Panc1 (cell line): ENCODE data around the gene ZNF862. TPM values are rescaled to one million over a fixed set of nuclear protein-coding genes. Genes with fewer than 3 reads are reported as not detected.

Experiments
- ATAC-seq: fragments of 200-7000 bp; cut with Tn5 transposase; 2 replicates; pipeline ENCODE4 v1.9.1; 2020; ENCODE audit warnings: mild to moderate bottlenecking, moderate library complexity
- BruUV-seq: library from RNA; stranded (reverse); fragments of 400-500 nt; replicated peaks from 2 replicates; lab custom pipeline; 2021; lab: Mats Ljungman, UMichigan
- CTCF ChIA-PET: fragments of 300-600 bp; sonication (Branson Sonifier 250); formaldehyde crosslinking; loops from one replicate; lab custom pipeline; 2022; ENCODE audit warnings: antibody characterized with exemption; lab: Charles Lee
- POLR2A ChIA-PET: fragments of 300-600 bp; sonication (Branson Sonifier 250); formaldehyde crosslinking; loops from one replicate; lab custom pipeline; 2022; ENCODE audit warnings: antibody characterized with exemption; lab: Charles Lee
- DNase-seq: peaks from one replicate; pipeline ENCODE4 v3.0.0-alpha.2; 2010; ENCODE audit warnings: low read depth, low spot score
- H3K27ac ChIP-seq: 2 replicates; pipeline ENCODE4 v1.5.1; 2011; ENCODE audit warnings: mild to moderate bottlenecking, low read length, inconsistent platforms
- H3K27me3 ChIP-seq: fragments of 200-500 bp; sonication (Bioruptor generic); 2 replicates; pipeline ENCODE4 v1.6.0; 2014; ENCODE audit warnings: low read length, inconsistent platforms; ENCODE audit not compliant: control insufficient read depth, insufficient read depth
- H3K36me3 ChIP-seq: fragments of 200-500 bp; sonication (Bioruptor generic); 2 replicates; pipeline ENCODE4 v1.5.1; 2014; ENCODE audit warnings: inconsistent platforms, mild to moderate bottlenecking, low read length, moderate library complexity; ENCODE audit not compliant: control insufficient read depth, insufficient read depth
- H3K4me1 ChIP-seq: 2 replicates; pipeline ENCODE4 v1.5.1; 2011; ENCODE audit warnings: inconsistent platforms, mild to moderate bottlenecking, low read length, moderate library complexity; ENCODE audit not compliant: control insufficient read depth, insufficient read depth
- H3K4me3 ChIP-seq, 2 experiments: 2 replicates each; pipeline ENCODE4 v1.5.1; 2011 to 2012; ENCODE audit warnings: low read depth in 2 of 2, low read length in 2 of 2, mild to moderate bottlenecking in 2 of 2, inconsistent platforms in 1 of 2, moderate library complexity in 1 of 2
- H3K9me3 ChIP-seq: fragments of 200-500 bp; sonication (Bioruptor generic); 2 replicates; pipeline ENCODE4 v1.5.1; 2014; ENCODE audit warnings: low read depth, mild to moderate bottlenecking, inconsistent platforms, low read length, moderate library complexity; ENCODE audit not compliant: control insufficient read depth, insufficient read depth
- CTCF ChIP-seq: fragments of 450-650 bp; IDR thresholded peaks from 2 replicates; pipeline ENCODE4 v1.5.1; 2017; ENCODE audit warnings: mild to moderate bottlenecking
- POLR2AphosphoS5 ChIP-seq: IDR thresholded peaks from 2 replicates; pipeline ENCODE4 v1.6.1; 2012; ENCODE audit warnings: mild to moderate bottlenecking, low read depth, low read length, moderate library complexity
- REST ChIP-seq, 2 experiments: IDR thresholded peaks; 2 replicates each; pipeline ENCODE4 v1.6.1; 2011 to 2012; ENCODE audit warnings: low read depth in 2 of 2, control low read depth in 1 of 2, low read length in 1 of 2, mild to moderate bottlenecking in 1 of 2, moderate library complexity in 1 of 2; ENCODE audit not compliant: insufficient read depth in 1 of 2
- SIN3A ChIP-seq: IDR thresholded peaks from 2 replicates; pipeline ENCODE4 v1.6.1; 2012; ENCODE audit warnings: low read depth, mild to moderate bottlenecking, low read length, moderate library complexity, borderline replicate concordance; ENCODE audit not compliant: insufficient read depth
- TCF7L2 ChIP-seq: IDR thresholded peaks from 2 replicates; pipeline ENCODE4 v1.6.1; 2011; ENCODE audit warnings: mild to moderate bottlenecking, low read depth, low read length, inconsistent platforms
- in situ Hi-C: cut with HindIII; loops from 2 replicates; pipeline ENCODE4 v1.10.0; 2016; ENCODE audit warnings: low sequenced_read_pairs, low pct_unique_long_range_greater_than_20kb
- intact Hi-C: fragments of 100-400 bp; cut with micrococcal nuclease; formaldehyde crosslinking; loops from one replicate; pipeline ENCODE4 v1.10.0; 2022; ENCODE audit not compliant: unreplicated experiment
- total RNA-seq: library from RNA; stranded (reverse); gene quantifications from one replicate; pipeline ENCODE4 v1.2.1, GENCODE V29; 2021; ENCODE audit not compliant: unreplicated experiment

ZNF862 gene
- total RNA-seq, 1 experiment from 2014 or later: 6.8 TPM

- no peaks in the 10 kb centered on the region for H3K27me3 ChIP-seq
- H3K4me3 ChIP-seq: no peak overlapping the region
- no TSS peak for BruUV-seq
- no peaks in the 10 kb centered on the region for H3K9me3 ChIP-seq
- no peak overlapping the region for H3K27ac ChIP-seq
- CTCF ChIA-PET: no interaction called here
- POLR2A ChIA-PET: no interaction called here
- in situ Hi-C loops: no loop called here
- TF ChIP-seq CTCF (no peak), TCF7L2 (no peak), REST (IDR thresholded peaks at IDR 0.05; ENCODE audit: insufficient read depth in 1 of 2, low read depth in 2 of 2, low read length in 1 of 2) (no peak), POLR2AphosphoS5 (no peak), SIN3A (no peak)
- no peaks in the 10 kb centered on the region for H3K36me3 ChIP-seq
- intact Hi-C loops: no loop called here
- DNase-seq: no peak
- no peak for ATAC-seq
- no peaks in the 10 kb centered on the region for H3K4me1 ChIP-seq
These were observed 44.9 kb upstream of the ZNF862 start for GRCh38 chr7:149793261-149793660.

GRCh38 chr7:149794661-149795060 lies 43.5 kb upstream of the ZNF862 start:
- DNase-seq: no peak
- intact Hi-C loops (no loop called here), in situ Hi-C loops (no loop called here)
- H3K4me3 ChIP-seq: no peak overlapping the region
- ATAC-seq: no peak
- H3K4me1 ChIP-seq: no peaks in the 10 kb centered on the region
- POLR2A ChIA-PET: no interaction called here
- no peaks in the 10 kb centered on the region for H3K9me3 ChIP-seq
- no peaks in the 10 kb centered on the region for H3K36me3 ChIP-seq
- H3K27ac ChIP-seq: no peak overlapping the region
- no TSS peak for BruUV-seq
- CTCF ChIA-PET: no interaction called here
- no peaks in the 10 kb centered on the region for H3K27me3 ChIP-seq
- no peak for TF ChIP-seq CTCF
- no peak for TF ChIP-seq POLR2AphosphoS5
- TF ChIP-seq SIN3A: no peak
- no peak for TF ChIP-seq REST (IDR thresholded peaks at IDR 0.05; ENCODE audit: insufficient read depth in 1 of 2, low read depth in 2 of 2, low read length in 1 of 2)
- TF ChIP-seq TCF7L2: no peak
